ENCODE measurements around the gene XYLT1.

DNA sequence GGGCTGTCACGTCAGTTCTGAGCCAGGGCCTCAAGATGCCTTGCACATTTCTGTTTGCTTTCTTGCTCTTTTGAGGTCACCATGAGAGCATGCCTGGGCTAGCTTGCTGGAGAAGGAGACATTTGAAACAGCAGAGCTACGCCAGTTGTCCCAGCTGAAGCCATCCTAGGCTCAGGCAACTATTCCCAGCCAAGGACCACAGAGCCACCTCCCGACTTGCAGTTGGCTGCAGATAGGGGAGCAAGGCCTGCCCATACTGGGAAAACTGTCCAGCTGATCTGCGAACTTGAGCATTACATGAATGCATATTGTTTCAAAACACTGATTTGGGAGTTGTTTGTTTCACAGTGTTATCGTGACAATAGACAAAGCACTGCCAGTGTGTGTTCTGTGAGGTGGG, 340.8 kb downstream of the XYLT1 start:
- TF ChIP-seq SP1 (IDR thresholded peaks at IDR 0.05) (no peak), BHLHE40 (IDR thresholded peaks at IDR 0.05; ENCODE audit: borderline replicate concordance) (no peak), FOXK2 (IDR thresholded peaks at IDR 0.05) (no peak), ELF4 (IDR thresholded peaks at IDR 0.05) (no peak), FOXM1 (IDR thresholded peaks at IDR 0.05; ENCODE audit: borderline replicate concordance) (no peak), NFRKB (IDR thresholded peaks at IDR 0.05) (no peak), FOXA1 (IDR thresholded peaks at IDR 0.05) (no peak), ARNT (IDR thresholded peaks at IDR 0.05) (no peak), HDGF (IDR thresholded peaks at IDR 0.05; ENCODE audit: borderline replicate concordance) (no peak), TARDBP (IDR thresholded peaks at IDR 0.05) (no peak)
- TF ChIP-seq, protein P1, sequence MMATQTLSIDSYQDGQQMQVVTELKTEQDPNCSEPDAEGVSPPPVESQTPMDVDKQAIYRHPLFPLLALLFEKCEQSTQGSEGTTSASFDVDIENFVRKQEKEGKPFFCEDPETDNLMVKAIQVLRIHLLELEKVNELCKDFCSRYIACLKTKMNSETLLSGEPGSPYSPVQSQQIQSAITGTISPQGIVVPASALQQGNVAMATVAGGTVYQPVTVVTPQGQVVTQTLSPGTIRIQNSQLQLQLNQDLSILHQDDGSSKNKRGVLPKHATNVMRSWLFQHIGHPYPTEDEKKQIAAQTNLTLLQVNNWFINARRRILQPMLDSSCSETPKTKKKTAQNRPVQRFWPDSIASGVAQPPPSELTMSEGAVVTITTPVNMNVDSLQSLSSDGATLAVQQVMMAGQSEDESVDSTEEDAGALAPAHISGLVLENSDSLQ (IDR thresholded peaks at IDR 0.05): no peak
